T-helper 2 cell treated with Interferon-gamma antibody and Interleukin-4, amounts not matched to agents 100 ng/mL and 5 ng/mL, for 36 hours (primary cell): ENCODE measurements around the gene NOC4L. TPM values are rescaled to one million over a fixed set of nuclear protein-coding genes. Genes with fewer than 3 reads are reported as not detected.

Experiments
- intact Hi-C: fragments of 100-400 bp; cut with micrococcal nuclease; formaldehyde crosslinking; loops from one replicate; pipeline ENCODE4 v1.15.1; 2023
- total RNA-seq: library from RNA; stranded (reverse); gene quantifications from 2 replicates; pipeline ENCODE4 v1.2.3, GENCODE V29; 2022

NOC4L gene
- total RNA-seq, 1 donor from 2014 or later = 33.5 TPM

DNA sequence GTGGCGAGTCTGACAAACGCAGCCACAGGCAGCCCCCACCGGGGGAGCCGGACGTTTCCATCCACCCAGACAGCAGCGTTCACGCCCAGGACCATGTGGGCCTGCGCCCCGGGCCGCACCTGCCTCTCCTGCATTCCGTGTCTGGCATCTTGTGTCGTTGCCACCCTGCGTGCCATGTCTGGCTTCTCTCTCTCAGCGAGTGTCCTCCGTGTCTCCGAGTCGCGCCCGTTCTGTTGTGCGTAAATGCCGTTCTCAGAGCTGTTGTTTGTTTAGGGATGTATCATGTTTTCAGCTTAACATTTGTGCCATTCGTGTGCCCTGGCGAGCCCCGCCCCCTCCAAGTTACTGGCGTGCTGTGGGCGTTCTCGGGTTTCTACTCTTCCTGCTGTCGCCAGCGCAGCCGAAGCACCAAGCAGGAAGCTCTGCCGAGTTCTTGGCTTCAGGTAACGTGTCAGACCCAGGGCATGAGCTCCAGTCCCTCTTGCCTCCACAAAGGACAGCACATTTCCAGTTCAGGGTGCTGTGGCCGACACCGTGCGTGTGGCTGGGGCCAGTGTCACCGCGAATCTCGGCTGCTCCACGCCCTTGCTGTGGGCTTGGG is 34.6 kb downstream of the NOC4L start:
- intact Hi-C loops = no loop called here

DNA sequence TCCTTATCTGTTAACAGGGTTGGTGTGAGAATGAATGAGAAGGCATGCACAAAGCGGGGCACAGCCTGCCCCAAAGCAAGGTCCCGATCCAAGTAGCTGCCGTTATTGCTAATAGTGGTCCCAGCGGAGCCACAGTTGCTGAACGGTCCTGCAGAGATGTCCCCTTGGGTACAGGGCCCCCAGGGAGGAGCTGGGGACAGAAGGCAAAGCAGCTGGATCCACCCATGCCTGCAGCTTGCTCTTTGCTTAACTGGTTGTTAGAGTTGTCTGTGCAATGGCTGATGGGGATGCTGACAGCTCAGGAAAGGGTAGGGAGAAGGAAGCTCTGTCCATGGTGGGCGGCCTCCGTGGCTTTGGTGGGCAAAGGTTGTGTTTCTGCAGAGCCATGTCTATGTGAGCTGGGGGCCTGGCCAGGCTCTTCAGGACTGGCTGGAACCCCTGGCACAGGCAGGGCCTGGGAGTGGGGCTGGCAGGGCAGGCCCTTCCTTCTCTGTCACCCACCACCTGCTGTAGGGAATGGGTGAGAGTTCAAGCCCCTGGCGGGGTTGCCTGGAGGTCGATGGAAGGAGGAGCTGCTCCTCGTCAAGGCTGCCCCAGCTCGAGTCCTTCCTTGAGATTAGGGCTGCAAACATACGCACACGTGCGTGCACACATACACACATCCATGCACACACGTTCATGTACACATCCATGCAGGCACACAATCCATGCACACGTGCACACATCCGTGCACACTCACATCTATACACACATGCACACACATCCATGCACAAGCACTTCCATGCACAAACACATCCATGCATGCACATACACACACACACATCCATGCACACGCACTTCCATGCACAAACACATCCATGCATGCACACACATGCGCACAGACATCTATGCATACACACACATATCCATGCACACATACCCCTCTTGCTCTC is 35.4 kb downstream of the NOC4L start:
- intact Hi-C loops = no loop called here

DNA sequence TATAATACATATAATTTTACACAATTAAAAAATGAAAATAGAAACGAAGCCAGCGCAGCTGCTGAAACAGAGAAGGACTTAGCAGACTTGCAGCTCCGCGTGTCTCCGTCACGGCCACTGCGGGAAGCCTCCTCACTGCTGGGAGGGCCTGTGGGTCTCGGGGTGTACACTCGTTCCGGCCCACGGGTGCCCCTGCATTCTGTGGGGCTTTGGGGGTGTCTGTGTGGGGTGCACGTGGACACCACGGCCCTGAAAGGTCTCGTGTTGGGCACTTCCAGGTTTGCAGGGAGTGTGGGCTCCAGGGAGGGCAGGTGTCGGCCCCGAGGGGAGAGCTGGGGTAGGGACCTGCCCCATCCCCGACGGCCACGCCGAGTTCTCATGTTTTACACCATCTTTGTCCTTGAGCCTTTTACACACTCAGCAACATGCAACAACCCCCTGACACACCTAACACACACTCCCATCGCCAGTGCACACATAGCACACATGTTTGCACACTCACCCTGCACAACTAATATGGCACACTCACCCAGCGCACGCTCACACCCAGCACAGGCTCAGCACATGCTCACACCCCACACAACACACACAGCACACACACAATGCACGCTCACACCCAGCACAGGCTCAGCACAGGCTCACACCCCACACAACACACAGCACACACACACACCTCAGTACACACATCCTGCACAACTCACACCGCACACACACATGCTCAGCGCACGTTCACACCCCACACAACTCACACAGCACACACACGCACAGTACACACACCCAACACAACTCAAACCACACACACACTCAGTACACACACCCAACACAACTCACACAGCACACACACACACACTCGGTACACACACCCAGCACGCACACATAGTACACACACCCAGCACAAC is 36.6 kb downstream of the NOC4L start:
- intact Hi-C loops = no loop called here

DNA sequence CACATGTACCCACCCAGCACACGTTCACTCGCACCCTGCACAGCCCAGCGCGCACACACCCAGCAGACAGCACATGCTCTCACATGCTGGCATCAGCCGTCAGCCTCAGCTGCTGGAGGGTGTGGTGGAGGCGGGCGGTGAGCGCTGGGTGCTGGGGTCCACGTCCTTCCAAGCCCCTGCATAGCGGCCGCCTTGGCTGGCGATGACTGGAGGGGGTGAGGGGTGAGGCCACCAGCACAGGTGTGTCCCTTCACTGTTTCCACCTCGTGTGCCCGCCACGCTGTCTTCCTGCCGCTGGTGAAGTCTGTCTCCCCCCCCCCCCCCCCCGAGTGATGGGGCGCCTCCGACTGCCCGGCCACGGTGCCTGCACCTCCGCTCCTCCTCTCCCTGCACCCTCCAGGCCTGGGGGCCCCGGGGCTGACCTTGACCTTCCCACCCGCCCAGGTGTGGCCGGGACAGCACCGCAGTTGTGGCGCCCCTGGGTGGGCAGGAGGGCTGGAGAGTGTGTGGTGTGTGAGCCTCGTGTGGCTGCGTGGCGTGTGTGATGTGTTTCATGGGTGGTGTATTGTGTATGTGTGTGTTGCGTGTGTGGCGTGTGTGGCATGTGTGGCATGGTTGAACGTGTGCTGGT is 37.4 kb downstream of the NOC4L start:
- intact Hi-C loops = no loop called here

DNA sequence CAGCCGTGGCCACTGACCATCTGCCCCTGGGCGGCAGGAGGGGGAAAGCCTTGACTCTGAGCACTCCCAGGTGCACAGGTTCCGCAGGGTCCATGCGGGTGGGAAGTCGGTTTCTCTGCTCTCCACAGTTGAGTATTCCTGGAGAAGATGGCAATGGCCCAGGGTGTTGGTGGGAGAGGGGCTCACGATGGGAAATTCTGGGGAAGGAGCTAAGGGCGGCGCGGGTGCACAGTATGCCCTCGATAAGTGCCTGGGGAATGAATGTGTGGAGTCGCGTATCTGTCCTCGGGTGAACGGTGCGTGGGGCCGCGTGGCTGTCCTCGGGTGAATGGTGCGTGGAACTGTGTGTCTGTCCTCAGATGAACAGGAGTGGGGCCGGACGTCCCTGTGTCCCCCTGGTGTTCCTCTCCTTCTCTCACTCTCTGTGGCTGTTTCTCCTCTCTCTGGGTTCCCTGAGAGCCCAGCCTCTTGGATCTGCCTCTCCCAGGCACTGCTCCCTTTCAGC is 38.0 kb downstream of the NOC4L start:
- intact Hi-C loops = no loop called here

DNA sequence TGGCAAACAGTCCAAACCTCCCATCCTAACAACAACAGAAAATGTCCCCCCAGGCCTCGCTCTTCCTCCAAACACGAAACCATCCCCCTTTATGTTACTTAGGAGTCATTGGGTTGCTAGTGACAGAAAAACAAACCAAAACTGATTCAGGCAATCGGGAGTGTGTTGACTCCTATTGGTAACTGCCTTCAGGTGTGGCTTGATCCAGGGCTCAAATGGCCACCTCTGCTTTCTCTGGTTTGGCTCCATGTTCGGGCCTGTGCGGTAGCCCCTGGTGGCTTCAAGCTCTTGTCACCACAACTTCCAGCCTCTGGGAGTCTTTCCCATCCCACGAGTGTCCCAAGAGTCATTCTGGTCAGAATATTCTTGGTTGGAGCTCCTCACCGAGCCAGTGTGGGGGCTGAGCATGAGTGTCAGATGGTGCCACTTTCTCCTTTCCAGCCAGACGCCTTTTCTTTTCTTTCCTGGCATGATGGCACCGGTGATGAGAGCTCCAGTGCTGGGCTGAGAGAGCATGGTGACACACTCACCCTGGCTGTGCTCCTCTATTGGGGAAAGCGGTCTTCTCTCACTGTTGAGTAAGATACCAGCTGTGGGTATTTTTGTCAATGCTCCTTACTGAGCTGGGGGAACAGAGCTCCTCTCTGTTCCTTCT is 38.6 kb downstream of the NOC4L start:
- intact Hi-C loops = no loop called here

DNA sequence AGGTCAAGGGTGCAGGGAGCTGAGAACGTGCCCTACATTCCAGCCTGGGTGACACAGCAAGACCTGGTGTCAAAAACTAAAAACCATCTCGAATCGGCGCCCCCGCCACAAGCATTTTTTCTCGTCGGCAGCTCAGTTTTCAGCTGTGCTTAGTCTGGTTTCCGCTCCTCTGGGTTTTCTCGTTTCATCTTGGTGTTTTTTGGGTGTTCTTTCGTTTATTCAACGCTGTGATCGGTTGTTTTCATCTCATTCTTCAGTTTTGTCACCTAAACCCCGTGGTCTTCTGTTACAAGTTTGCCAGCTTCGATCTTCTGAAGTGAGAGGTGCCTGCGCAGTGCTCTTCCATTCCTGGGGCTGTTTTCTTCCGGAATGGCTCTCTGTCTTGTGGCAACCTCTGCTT is 41.4 kb downstream of the NOC4L start:
- intact Hi-C loops = no loop called here

DNA sequence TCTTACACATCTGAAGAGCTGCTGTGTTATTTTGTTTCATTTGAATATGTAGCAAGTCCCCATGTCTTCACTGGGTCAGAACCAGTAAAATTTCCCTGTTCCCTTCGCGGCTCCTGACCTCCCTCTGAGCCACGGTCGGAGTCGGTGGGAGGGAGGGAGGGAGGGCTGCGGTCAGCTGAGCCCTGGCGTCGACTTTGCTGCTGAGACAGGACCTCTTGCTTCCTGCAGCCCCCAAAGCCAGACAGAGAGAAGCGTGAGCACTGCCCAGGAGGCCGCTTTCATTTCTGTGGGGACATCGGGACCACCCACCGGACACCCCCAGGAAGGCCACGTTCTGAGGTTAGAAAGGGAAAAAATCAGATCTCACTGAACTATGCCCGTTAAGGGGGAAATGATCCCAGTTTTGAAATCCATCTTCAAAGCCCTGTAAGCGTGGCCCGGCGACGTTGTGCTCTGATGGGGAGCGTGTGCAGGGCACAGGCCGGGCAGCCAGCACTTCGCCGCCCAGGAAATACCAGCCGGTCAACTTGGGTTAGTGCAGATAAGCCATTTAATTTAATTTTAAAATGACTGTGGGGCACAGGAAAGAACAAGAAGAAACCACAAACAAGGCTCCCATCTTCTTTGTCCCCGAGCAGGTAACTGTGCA is 42.1 kb downstream of the NOC4L start:
- intact Hi-C loops = no loop called here

DNA sequence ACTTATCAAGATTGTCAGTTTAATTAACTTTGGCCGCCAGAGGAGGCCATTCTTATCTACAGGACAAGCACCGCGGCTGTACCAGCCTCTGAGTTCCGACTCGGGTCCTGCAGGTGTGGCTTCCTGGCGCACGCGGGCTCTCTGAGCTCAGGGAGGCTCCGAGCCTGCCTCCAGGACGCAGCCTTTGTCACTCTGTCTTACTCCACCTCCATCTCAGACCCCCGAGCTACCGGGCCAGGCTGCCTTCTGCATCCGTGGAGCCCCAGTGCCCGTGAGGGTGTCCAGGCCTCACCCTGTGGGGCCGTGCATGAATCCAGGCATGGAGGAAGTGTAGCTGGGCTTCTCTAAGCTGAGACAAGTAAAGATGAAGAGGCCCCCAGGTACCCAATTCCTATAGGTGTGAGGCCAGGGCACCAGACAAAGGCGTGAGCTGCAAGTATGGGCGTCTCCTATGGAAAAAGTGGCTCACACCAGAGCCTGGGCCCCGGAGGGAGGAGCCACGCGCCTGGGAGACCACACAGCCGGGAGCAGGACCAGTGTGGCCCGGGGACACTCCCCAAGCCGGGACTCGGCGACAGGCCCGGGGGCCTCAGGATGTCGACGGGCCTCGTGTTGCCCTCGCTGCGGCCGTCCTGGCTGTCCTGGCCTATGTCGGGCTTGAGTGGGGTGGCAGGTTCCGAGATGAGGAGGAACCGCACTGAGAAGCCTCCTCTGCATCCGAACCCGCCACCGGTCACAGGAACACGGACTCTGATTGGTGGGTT is 42.8 kb downstream of the NOC4L start:
- intact Hi-C loops = no loop called here

DNA sequence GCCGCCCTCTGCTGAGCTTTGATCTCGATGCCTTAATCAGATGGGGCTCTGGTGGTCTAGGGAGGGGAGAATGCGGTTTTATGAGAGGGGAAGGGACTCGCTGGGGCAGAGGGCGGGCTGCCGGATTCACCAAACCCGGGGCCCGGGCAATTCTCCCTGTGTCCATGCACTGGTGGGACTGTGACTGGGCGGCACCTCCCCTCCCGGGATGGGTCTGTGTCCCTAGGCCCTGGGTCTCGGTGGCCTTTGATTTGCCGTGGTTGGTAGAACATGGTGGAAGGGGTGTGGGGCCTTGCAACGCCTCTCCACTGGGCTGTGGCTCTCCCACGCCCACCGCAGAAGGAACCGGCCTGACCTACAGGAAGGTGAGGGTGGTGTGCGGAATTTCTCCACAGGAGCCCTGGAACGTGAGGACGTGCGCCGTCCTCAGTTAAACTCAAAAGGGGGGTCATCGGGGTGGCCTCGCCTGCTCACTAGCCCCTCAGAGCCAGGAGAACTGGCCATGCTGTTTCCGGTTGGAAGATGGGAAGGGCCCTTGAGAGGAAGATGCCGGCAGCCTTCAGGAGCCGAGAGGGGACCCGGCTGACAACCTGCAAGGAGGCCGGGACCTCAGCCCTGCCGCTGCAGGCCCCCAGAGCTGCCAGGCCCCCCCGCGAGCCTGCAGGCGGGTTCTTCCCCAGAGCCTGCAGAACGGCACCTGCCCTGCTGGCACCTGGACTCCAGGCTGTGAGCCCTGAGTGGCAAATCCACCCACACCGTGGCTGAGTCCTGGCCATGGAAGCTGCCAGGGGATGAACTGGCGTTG is 43.6 kb downstream of the NOC4L start:
- intact Hi-C loops = loop anchor here (2.0 kb wide), 1 partner anchor 103 kb away; no protein-coding TSS in a partner anchor

DNA sequence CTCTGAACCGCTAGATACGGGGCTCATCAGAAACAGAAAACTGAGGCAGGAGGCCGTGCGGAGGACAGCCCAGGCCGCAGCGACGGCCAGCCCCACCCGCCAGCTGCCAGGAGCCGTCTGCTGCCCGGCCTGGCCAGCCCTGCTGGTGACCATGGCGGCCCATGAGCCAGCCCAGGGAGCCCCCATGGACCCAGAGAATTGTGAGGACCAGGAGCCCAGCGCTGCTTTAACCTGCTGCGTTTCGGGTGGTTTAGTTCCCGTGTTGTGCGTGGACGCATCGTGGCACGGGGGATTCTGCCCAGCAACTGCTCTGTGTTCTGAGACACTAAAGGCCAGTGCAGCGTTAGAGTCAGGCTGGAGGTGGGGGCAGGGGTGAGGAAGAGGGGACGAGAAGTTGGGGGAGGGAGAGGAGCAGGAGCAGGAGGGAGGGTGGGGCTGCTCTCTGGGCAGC is 44.2 kb downstream of the NOC4L start:
- intact Hi-C loops = loop anchor here (2.0 kb wide), 1 partner anchor 104 kb away; no protein-coding TSS in a partner anchor

DNA sequence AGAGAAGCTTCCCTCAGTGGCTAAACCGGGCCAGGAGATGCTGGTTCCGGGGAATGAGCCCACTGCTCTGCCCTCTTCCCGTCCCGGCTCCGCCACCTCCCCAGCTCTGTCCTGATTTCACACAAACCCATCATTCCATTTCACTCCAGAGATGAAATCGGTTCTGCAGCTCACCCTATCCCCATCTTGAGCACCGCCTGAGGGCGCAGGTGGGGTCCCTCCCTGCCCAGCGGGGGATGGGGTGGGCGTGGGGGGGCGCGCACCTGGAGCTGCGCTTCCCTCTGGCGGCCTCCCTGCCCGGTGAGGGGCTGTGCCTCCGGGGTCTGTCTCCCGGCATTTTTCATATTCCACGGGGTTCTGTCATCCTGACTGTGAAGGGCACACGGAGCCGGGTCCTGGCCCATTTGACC is 44.7 kb downstream of the NOC4L start:
- intact Hi-C loops = loop anchor here (1.0 to 2.0 kb wide), 5 partner anchors 27 to 300 kb away; partner anchors contain the start of genes DDX51 and NOC4L

DNA sequence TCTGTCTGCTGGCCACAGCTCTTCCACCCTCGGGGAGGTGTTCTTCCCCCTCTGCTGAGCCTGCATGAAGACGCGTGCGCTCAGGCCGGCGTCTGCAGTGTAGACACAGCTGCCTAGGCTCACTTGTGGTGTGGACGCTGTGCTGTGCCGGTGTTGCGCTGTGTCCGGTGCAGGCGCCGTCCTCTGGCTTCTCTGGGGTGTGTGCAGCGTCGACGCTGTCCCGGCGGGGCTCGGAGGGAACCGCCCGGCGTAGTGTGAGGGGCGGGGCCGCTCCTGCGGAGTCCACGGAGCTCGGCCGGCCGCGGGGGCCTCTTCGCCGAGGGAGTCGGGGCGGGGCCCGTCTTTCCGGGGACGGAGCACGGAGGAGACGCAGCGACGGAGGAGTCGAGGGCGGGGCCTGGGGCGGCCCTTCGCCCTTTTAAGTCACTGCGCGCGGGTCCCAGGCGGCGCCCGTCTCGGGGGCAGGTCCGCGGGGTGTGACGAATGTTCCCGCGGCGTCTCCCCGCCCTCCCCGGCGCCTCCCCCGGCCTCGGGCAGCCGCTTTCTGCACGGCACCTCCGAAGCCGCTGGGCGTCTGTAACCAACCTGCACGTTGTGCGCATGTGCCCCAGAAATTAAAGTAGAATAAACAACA is 45.2 kb downstream of the NOC4L start:
- intact Hi-C loops = loop anchor here (1.0 to 2.0 kb wide), 5 partner anchors 27 to 300 kb away; partner anchors contain the start of genes DDX51 and NOC4L

DNA sequence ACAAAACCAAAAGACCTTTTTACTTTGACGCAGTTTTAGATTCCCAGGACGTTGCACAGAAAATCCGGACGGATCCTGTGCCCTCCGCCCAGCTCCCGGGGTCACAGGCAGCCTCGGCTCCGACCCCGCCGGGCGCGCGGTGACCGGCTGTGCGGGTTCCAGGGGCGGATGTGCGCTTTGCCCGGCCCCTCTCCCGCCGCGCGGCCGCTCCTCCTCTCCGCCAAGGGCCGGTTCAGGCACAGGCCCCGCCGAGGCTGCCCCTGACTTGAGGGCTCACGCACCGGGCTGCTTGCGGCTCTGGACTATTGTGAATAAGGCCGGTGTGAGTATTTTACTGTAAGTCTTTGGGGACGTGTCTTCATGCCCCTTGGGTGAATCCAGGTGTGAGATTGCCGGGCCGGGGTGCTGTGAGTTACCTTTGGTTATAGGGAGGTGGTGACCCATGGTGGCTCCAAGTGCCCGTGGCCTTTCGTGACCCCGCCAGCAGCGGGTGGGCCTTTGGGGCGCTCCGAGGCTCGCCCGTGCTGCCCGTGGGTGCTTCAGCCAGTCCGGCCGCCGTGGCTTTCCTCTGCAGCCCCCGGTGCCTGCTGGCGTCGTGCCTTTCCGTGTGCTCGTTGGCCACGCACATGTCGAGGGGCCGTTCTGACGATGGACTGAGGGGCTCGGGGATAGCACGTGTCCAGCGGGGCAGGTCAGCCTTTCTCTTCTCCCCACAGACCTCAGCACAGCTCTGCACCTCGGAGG is 45.9 kb downstream of the NOC4L start:
- intact Hi-C loops = no loop called here

DNA sequence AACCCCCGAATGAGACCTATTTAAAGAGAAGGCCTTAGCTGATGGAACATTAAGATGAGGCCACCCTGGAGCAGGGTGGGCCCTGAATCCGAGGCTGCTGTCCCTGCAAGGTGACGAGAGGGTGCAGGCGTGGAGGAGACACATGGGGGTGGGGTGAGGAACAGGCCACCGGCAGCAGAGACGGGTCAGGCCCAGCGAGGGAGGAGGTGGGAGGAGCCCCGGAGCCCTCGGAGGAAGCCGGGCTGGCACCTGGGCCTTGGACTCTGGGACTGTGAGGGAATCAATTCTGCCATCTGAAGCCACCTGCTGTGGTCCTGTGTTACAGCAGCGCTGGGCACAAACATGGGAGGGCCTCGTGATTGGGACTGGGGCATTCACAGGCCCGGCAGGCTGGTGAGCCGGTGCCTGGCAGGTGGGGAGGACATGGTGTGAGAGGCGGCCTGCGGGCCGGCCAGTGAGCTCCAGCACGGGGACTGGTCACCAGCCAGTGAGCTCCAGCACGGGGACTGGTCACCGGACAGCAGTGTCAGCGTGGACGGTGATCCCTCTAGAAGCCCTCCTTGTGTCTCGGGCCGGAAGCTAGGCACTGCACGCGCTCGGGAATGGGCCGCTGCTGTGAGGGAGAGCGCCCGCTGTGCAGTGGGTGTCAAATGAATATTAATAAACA is 46.7 kb downstream of the NOC4L start:
- intact Hi-C loops = no loop called here
